ENCODE measurements around the gene TRAK1. TPM values are rescaled to one million over a fixed set of nuclear protein-coding genes. Genes with fewer than 3 reads are reported as not detected.

Gene TRAK1
- total and polyA plus RNA-seq, 2 of the 4 experiments (the other 2 are of a cell fraction) = 25.6 to 28.1 TPM

- Histone ChIP-seq H2BK20ac (ENCODE audit: low read depth, low read length) (no peak overlapping the region; the same call in 1 of the 2 replicates), H3K9me3 (ENCODE audit: control insufficient read depth, insufficient read depth, low read length) (peaks cover 3% of the 10 kb centered on the region; the same call in 1 of the 2 replicates), H3K23ac (ENCODE audit: low read depth, low read length) (no peak overlapping the region), H2AK5ac (ENCODE audit: low read depth, low read length) (peak overlapping the region; percentile 72), H4K5ac (ENCODE audit: low read depth, low read length) (no peak overlapping the region), H3K27me3 (ENCODE audit: control insufficient read depth, insufficient read depth, low read length) (no peaks in the 10 kb centered on the region), H3K27ac (ENCODE audit: insufficient read depth, low read length) (no peak overlapping the region), H3K4me1 (ENCODE audit: control insufficient read depth, insufficient read depth, low read length) (peaks cover 16% of the 10 kb centered on the region), H3K18ac (ENCODE audit: low read depth, low read length) (no peak overlapping the region), H3K9ac (ENCODE audit: low read depth, low read length) (no peak overlapping the region), H4K20me1 (ENCODE audit: insufficient read depth, low read length) (no peaks in the 10 kb centered on the region), H2BK120ac (ENCODE audit: low read depth, low read length) (no peak overlapping the region), H3K4me2 (ENCODE audit: low read depth, low read length) (no peak overlapping the region), H3K4ac (ENCODE audit: low read depth, low read length) (0 out of 2 replicates have a peak overlapping the region, but pooled peaks have one; percentile 10), H3K36me3 (ENCODE audit: control insufficient read depth, insufficient read depth, low read length) (0 out of 2 replicates have a peak, but pooled peaks cover 2% of the 10 kb centered on the region), H3K4me3 (ENCODE audit: insufficient read depth, low read depth, low read length) (no peak overlapping the region), H3K56ac (ENCODE audit: extremely low read depth, insufficient read depth, low read length) (no peak overlapping the region), H3K79me1 (ENCODE audit: low read depth in 1 of 2, low read length in 2 of 2) (peaks cover 11 to 67% of the 10 kb centered on the region in 2 experiments), H3K9me1 (ENCODE audit: insufficient read depth, low read length) (peaks cover 4% of the 10 kb centered on the region; the same call in 1 of the 2 replicates), H3K14ac (replicated peaks; ENCODE audit: low read depth, low read length) (no peak overlapping the region), H4K8ac (ENCODE audit: low read depth in 2 of 2, low read length in 2 of 2) (no peak overlapping the region), H4K91ac (ENCODE audit: insufficient read depth, low read depth, low read length) (no peak overlapping the region), H2AFZ (replicated peaks; ENCODE audit: low read length, poor library complexity) (no peak overlapping the region), H2AK9ac (replicated peaks; ENCODE audit: low read depth, low read length, poor library complexity) (no peak overlapping the region), H2BK5ac (ENCODE audit: low read depth, low read length, poor library complexity, severe bottlenecking) (peak overlapping the region; percentile 9), H2BK15ac (ENCODE audit: low read depth, low read length) (no peak overlapping the region)
- DNase-seq (no peak), ATAC-seq (ENCODE audit: low read depth) (peak; percentile 45)
- ChIA-PET CTCF (no interaction called here), POLR2A (ENCODE audit: unreplicated experiment) (no interaction called here)
- TF ChIP-seq NFE2L2 (IDR thresholded peaks at IDR 0.05; ENCODE audit: low read depth, low read length) = no peak
- TF ChIP-seq BHLHE40 (IDR thresholded peaks at IDR 0.05; ENCODE audit: low read depth, low read length) = no peak
- TF ChIP-seq FOS (IDR thresholded peaks at IDR 0.05; ENCODE audit: low read depth, low read length) = no peak
- TF ChIP-seq, protein P1, sequence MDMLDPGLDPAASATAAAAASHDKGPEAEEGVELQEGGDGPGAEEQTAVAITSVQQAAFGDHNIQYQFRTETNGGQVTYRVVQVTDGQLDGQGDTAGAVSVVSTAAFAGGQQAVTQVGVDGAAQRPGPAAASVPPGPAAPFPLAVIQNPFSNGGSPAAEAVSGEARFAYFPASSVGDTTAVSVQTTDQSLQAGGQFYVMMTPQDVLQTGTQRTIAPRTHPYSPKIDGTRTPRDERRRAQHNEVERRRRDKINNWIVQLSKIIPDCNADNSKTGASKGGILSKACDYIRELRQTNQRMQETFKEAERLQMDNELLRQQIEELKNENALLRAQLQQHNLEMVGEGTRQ (IDR thresholded peaks at IDR 0.05; ENCODE audit: low read depth, low read length) = no peak
- TF ChIP-seq MAFK (IDR thresholded peaks at IDR 0.05; ENCODE audit: low read depth, low read length) = no peak
- TF ChIP-seq RFX5 (IDR thresholded peaks at IDR 0.05; ENCODE audit: low read depth, low read length) = no peak
- no peak for TF ChIP-seq POLR2A (IDR thresholded peaks at IDR 0.05; ENCODE audit: low read depth, low read length)
- no peak for TF ChIP-seq RAD21 (IDR thresholded peaks at IDR 0.05; ENCODE audit: low read length)
- no peak for TF ChIP-seq CHD1 (IDR thresholded peaks at IDR 0.05; ENCODE audit: low read depth, low read length)
- no peak for TF ChIP-seq ELK1 (IDR thresholded peaks at IDR 0.05; ENCODE audit: borderline replicate concordance, low read depth, low read length)
- TF ChIP-seq, protein P2, sequence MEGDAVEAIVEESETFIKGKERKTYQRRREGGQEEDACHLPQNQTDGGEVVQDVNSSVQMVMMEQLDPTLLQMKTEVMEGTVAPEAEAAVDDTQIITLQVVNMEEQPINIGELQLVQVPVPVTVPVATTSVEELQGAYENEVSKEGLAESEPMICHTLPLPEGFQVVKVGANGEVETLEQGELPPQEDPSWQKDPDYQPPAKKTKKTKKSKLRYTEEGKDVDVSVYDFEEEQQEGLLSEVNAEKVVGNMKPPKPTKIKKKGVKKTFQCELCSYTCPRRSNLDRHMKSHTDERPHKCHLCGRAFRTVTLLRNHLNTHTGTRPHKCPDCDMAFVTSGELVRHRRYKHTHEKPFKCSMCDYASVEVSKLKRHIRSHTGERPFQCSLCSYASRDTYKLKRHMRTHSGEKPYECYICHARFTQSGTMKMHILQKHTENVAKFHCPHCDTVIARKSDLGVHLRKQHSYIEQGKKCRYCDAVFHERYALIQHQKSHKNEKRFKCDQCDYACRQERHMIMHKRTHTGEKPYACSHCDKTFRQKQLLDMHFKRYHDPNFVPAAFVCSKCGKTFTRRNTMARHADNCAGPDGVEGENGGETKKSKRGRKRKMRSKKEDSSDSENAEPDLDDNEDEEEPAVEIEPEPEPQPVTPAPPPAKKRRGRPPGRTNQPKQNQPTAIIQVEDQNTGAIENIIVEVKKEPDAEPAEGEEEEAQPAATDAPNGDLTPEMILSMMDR (conservative IDR thresholded peaks at IDR 0.05; ENCODE audit: low read depth, low read length) = no peak
- no peak for TF ChIP-seq MXI1 (IDR thresholded peaks at IDR 0.05; ENCODE audit: borderline replicate concordance, low read depth, low read length)
- TF ChIP-seq SMC3 (IDR thresholded peaks at IDR 0.05; ENCODE audit: low read depth, low read length) = no peak
- no peak for TF ChIP-seq CEBPB (IDR thresholded peaks at IDR 0.05; ENCODE audit: low read depth, low read length)
- TF ChIP-seq RCOR1 (IDR thresholded peaks at IDR 0.05; ENCODE audit: insufficient replicate concordance, low read length) = no peak
- no peak for TF ChIP-seq MAZ (IDR thresholded peaks at IDR 0.05; ENCODE audit: borderline replicate concordance, low read depth, low read length)
- BruUV-seq (replicated peaks) = no TSS peak
- in situ Hi-C loops (cut with MboI; ENCODE audit: low sequenced_read_pairs) (no loop called here), dilution Hi-C loops (cut with HindIII; ENCODE audit: low sequenced_read_pairs, unreplicated experiment) (no loop called here), intact Hi-C loops (cut with micrococcal nuclease) (loop anchor here (5.0 kb wide), 1 partner anchor 563 kb away; no protein-coding TSS in a partner anchor)
- WGBS, 2 experiments (ENCODE audit: extremely low coverage in 2 of 2, insufficient read length in 1 of 2) = no CpG with 5 or more reads among the region's 4 CpGs
Observed at GRCh38 chr3:42094128-42094527, 3.0 kb downstream of the TRAK1 start.
